Mucosa of rectum (tissue), 2 donors: ENCODE data around the gene TMEM109.
A peak's percentile ranks its signal among the peaks of the same experiment; 100 is the strongest.

Source experiments
- H3K27ac ChIP-seq, 2 donors: one replicate each; pipeline ENCODE4 v1.7.0; 2013; ENCODE audit warnings: inconsistent platforms in 2 of 2, low read depth in 2 of 2, low read length in 2 of 2
- H3K27me3 ChIP-seq, 2 donors: one replicate each; pipeline ENCODE4 v1.7.0; 2013; ENCODE audit warnings: low read length in 2 of 2; ENCODE audit not compliant: control insufficient read depth in 2 of 2, insufficient read depth in 2 of 2
- H3K36me3 ChIP-seq, 2 donors: one replicate each; pipeline ENCODE4 v1.7.0; 2013; ENCODE audit warnings: low read length in 2 of 2; ENCODE audit not compliant: control insufficient read depth in 2 of 2, insufficient read depth in 2 of 2
- H3K4me1 ChIP-seq, 2 donors: one replicate each; pipeline ENCODE4 v1.7.0; 2013; ENCODE audit warnings: low read length in 2 of 2, mild to moderate bottlenecking in 1 of 2; ENCODE audit not compliant: control insufficient read depth in 2 of 2, insufficient read depth in 2 of 2
- H3K4me3 ChIP-seq, 2 donors: one replicate each; pipeline ENCODE4 v1.7.0; 2013; ENCODE audit warnings: low read length in 2 of 2
- H3K9ac ChIP-seq, 2 donors: one replicate each; pipeline ENCODE4 v1.7.0; 2013; ENCODE audit warnings: low read length in 2 of 2, low read depth in 1 of 2, mild to moderate bottlenecking in 1 of 2
- H3K9me3 ChIP-seq, 2 donors: one replicate each; pipeline ENCODE4 v1.7.0; 2013; ENCODE audit warnings: low read length in 2 of 2; ENCODE audit not compliant: control insufficient read depth in 2 of 2
- donor health status: healthy.
- donor health status: Normal muscosa, but diverticular disease.

The TMEM109 gene

GRCh38 chr11:60879104-60879503 lies 34.9 kb upstream of the TMEM109 start:
- H3K27me3 ChIP-seq, result no peaks in the 10 kb centered on the region
- peak overlapping the region in 1 of 2 donors; percentile 23 for H3K27ac ChIP-seq
- H3K9ac ChIP-seq, result no peak overlapping the region
- H3K36me3 ChIP-seq, result peaks cover 4 to 6% of the 10 kb centered on the region in 2 donors
- H3K4me1 ChIP-seq, result peaks cover 0 to 4% of the 10 kb centered on the region in 2 donors
- H3K4me3 ChIP-seq, result no peak overlapping the region
- no peaks in the 10 kb centered on the region for H3K9me3 ChIP-seq

GRCh38 chr11:60879971-60880588 lies 33.9 kb upstream of the TMEM109 start:
- Histone ChIP-seq H3K36me3 (peaks cover 4 to 6% of the 10 kb centered on the region in 2 donors), H3K9ac (no peak overlapping the region), H3K9me3 (no peaks in the 10 kb centered on the region), H3K4me1 (peaks cover 0 to 4% of the 10 kb centered on the region in 2 donors), H3K4me3 (no peak overlapping the region), H3K27me3 (no peaks in the 10 kb centered on the region), H3K27ac (no peak overlapping the region)

- Histone ChIP-seq H3K27ac (peak overlapping the region in 1 of 2 donors; percentile 17), H3K27me3 (no peaks in the 10 kb centered on the region), H3K4me1 (no peaks in the 10 kb centered on the region), H3K4me3 (no peak overlapping the region), H3K9me3 (no peaks in the 10 kb centered on the region), H3K36me3 (peaks cover 4 to 6% of the 10 kb centered on the region in 2 donors), H3K9ac (no peak overlapping the region)
Measured at GRCh38 chr11:60880643-60881282, 33.2 kb upstream of the TMEM109 start.

GRCh38 chr11:60887556-60887955 lies 26.4 kb upstream of the TMEM109 start:
- Histone ChIP-seq H3K27me3 (no peaks in the 10 kb centered on the region), H3K36me3 (peaks cover 3 to 12% of the 10 kb centered on the region in 2 donors), H3K4me3 (no peak overlapping the region), H3K27ac (no peak overlapping the region), H3K4me1 (peaks cover 6 to 24% of the 10 kb centered on the region in 2 donors), H3K9me3 (no peaks in the 10 kb centered on the region), H3K9ac (no peak overlapping the region)

- H3K9me3 ChIP-seq, result no peaks in the 10 kb centered on the region
- H3K4me3 ChIP-seq, result no peak overlapping the region
- H3K27ac ChIP-seq, result no peak overlapping the region
- H3K9ac ChIP-seq, result no peak overlapping the region
- H3K4me1 ChIP-seq, result peaks cover 6 to 30% of the 10 kb centered on the region in 2 donors
- peaks cover 15 to 18% of the 10 kb centered on the region in 2 donors for H3K36me3 ChIP-seq
- H3K27me3 ChIP-seq, result no peaks in the 10 kb centered on the region
Measured at GRCh38 chr11:60889869-60890311, 24.1 kb upstream of the TMEM109 start.

- peaks cover 18 to 25% of the 10 kb centered on the region in 2 donors for H3K36me3 ChIP-seq
- no peaks in the 10 kb centered on the region for H3K9me3 ChIP-seq
- no peaks in the 10 kb centered on the region for H3K27me3 ChIP-seq
- no peak overlapping the region for H3K27ac ChIP-seq
- H3K4me1 ChIP-seq, result peaks cover 6 to 38% of the 10 kb centered on the region in 2 donors
- H3K9ac ChIP-seq, result no peak overlapping the region
- no peak overlapping the region for H3K4me3 ChIP-seq
Measured at GRCh38 chr11:60890696-60891095, 23.3 kb upstream of the TMEM109 start.

GRCh38 chr11:60891103-60891741 lies 22.7 kb upstream of the TMEM109 start:
- no peak overlapping the region for H3K9ac ChIP-seq
- no peak overlapping the region for H3K4me3 ChIP-seq
- H3K27me3 ChIP-seq, result no peaks in the 10 kb centered on the region
- H3K4me1 ChIP-seq, result peaks cover 6 to 42% of the 10 kb centered on the region in 2 donors
- H3K9me3 ChIP-seq, result no peaks in the 10 kb centered on the region
- H3K36me3 ChIP-seq, result peaks cover 21 to 28% of the 10 kb centered on the region in 2 donors
- H3K27ac ChIP-seq, result no peak overlapping the region

- no peaks in the 10 kb centered on the region for H3K27me3 ChIP-seq
- no peaks in the 10 kb centered on the region for H3K9me3 ChIP-seq
- no peak overlapping the region for H3K4me3 ChIP-seq
- H3K4me1 ChIP-seq, result peaks cover 0 to 33% of the 10 kb centered on the region in 2 donors
- peak overlapping the region; percentile 56 to 81 for H3K27ac ChIP-seq
- H3K9ac ChIP-seq, result no peak overlapping the region
- peaks cover 58 to 64% of the 10 kb centered on the region in 2 donors for H3K36me3 ChIP-seq
Measured at GRCh38 chr11:60895687-60896086, 18.3 kb upstream of the TMEM109 start.

GRCh38 chr11:60897496-60897895 lies 16.5 kb upstream of the TMEM109 start:
- peaks cover 0 to 27% of the 10 kb centered on the region in 2 donors for H3K4me1 ChIP-seq
- H3K27me3 ChIP-seq, result no peaks in the 10 kb centered on the region
- H3K27ac ChIP-seq, result no peak overlapping the region
- no peak overlapping the region for H3K4me3 ChIP-seq
- H3K36me3 ChIP-seq, result peaks cover 72 to 73% of the 10 kb centered on the region in 2 donors
- H3K9me3 ChIP-seq, result no peaks in the 10 kb centered on the region
- no peak overlapping the region for H3K9ac ChIP-seq
